H54 (cell line): Measurements from ENCODE around the gene NELFCD.
"Not testable (repeated sequence)": the region's sequence is repeated elsewhere in the genome, so short reads cannot be mapped to it uniquely, and the experiment has no call there.

Experiments
- DNase-seq: peaks from one replicate; pipeline ENCODE4 v3.0.0; 2011; ENCODE audit warnings: low spot score, mixed read lengths; ENCODE audit not compliant: insufficient read length
- FAIRE-seq: peaks from 3 replicates; lab custom pipeline; 2011; peaks lifted over from hg19 to GRCh38; lab: Jason Lieb, UNC
- POLR2A ChIP-seq: IDR thresholded peaks from 2 replicates; pipeline ENCODE4 v1.6.1; 2011; ENCODE audit warnings: low read depth, mild to moderate bottlenecking, low read length

Gene NELFCD

GRCh38 chr20:58965270-58966064, 15.6 kb upstream of the NELFCD start:
- FAIRE-seq (no peak), DNase-seq (no peak)
- no peak for TF ChIP-seq POLR2A

GRCh38 chr20:58967652-58968429, 13.2 kb upstream of the NELFCD start:
- no peak for FAIRE-seq
- TF ChIP-seq POLR2A: no peak
- no peak for DNase-seq

- FAIRE-seq (no peak), DNase-seq (no peak)
- no peak for TF ChIP-seq POLR2A
Observed at GRCh38 chr20:58969439-58969838, 11.6 kb upstream of the NELFCD start.

GRCh38 chr20:58970146-58970545, 10.9 kb upstream of the NELFCD start:
- TF ChIP-seq POLR2A: no peak
- DNase-seq: no peak
- FAIRE-seq: no peak

- FAIRE-seq (no peak), DNase-seq (no peak)
- TF ChIP-seq POLR2A: no peak
Observed at GRCh38 chr20:58971429-58971828, 9.6 kb upstream of the NELFCD start.

GRCh38 chr20:58973179-58973578, 7.9 kb upstream of the NELFCD start:
- no peak for TF ChIP-seq POLR2A
- FAIRE-seq: no peak
- DNase-seq: no peak

GRCh38 chr20:58973866-58974265, 7.2 kb upstream of the NELFCD start:
- no peak for DNase-seq
- FAIRE-seq: no peak
- no peak for TF ChIP-seq POLR2A

- DNase-seq (no peak), FAIRE-seq (no peak)
- TF ChIP-seq POLR2A: no peak
Observed at GRCh38 chr20:58975353-58975752, 5.7 kb upstream of the NELFCD start.

- no peak for TF ChIP-seq POLR2A
- no peak for FAIRE-seq
- no peak for DNase-seq
Observed at GRCh38 chr20:58976061-58976730, 4.9 kb upstream of the NELFCD start.

- FAIRE-seq (no peak), DNase-seq (no peak)
- TF ChIP-seq POLR2A: no peak
Observed at GRCh38 chr20:58978351-58979190, 2.5 kb upstream of the NELFCD start.

GRCh38 chr20:58981628-58982364, 740 bp downstream of the NELFCD start:
- TF ChIP-seq POLR2A: no peak
- FAIRE-seq (no peak), DNase-seq (no peak)

GRCh38 chr20:58982406-58983114, 1.5 kb downstream of the NELFCD start:
- no peak for TF ChIP-seq POLR2A
- DNase-seq (no peak), FAIRE-seq (no peak)

- FAIRE-seq, DNase-seq: not testable (repeated sequence)
Observed at GRCh38 chr20:58983115-58983468, 2.0 kb downstream of the NELFCD start.
